ENCODE data around the gene DYNLL2.

DNA sequence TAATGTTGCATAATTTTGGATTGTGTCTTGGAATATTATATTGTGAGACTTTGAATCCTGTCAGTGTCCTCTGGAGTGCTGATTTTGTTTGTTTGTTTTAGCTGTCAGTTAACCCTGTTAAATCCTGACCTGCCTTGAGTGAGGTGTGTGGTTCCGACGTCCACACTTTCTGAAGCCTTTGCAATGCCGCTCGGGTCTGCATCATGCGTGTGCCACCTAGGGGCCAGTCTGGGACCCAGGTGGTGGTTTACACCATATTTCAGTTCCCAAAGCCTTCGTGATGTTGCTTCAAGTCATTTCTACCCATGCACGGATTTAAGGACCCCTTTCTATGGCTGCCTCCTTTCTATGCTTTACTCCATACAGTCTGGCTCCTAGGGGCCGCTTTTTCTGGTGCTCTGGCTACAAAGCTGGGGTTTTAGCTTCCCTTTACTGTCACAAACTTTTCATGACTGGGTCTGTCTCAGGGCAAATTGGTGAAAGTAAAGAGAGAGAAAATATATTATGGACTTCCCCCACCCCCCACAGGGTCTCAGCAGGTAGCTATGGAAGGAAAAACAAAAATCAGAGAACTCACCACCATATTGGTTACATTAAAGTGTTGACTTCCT lies 53.6 kb downstream of the DYNLL2 start:
- TF ChIP-seq, protein P1, sequence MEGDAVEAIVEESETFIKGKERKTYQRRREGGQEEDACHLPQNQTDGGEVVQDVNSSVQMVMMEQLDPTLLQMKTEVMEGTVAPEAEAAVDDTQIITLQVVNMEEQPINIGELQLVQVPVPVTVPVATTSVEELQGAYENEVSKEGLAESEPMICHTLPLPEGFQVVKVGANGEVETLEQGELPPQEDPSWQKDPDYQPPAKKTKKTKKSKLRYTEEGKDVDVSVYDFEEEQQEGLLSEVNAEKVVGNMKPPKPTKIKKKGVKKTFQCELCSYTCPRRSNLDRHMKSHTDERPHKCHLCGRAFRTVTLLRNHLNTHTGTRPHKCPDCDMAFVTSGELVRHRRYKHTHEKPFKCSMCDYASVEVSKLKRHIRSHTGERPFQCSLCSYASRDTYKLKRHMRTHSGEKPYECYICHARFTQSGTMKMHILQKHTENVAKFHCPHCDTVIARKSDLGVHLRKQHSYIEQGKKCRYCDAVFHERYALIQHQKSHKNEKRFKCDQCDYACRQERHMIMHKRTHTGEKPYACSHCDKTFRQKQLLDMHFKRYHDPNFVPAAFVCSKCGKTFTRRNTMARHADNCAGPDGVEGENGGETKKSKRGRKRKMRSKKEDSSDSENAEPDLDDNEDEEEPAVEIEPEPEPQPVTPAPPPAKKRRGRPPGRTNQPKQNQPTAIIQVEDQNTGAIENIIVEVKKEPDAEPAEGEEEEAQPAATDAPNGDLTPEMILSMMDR (optimal IDR thresholded peaks at IDR 0.05 in 1 of 3, IDR thresholded peaks at IDR 0.05 in 1 of 3, conservative IDR thresholded peaks at IDR 0.05 in 1 of 3; ENCODE audit: extremely low read depth in 1 of 3, insufficient read depth in 2 of 3, low read length in 3 of 3) = peak; percentile 40 to 60 (median 49)
- no peak for TF ChIP-seq EZH2 (IDR thresholded peaks at IDR 0.05; ENCODE audit: low read length)

All from keratinocyte (primary cell).